Kidney capillary endothelial cell (primary cell): ENCODE measurements around the gene GPANK1.
A peak's percentile ranks its signal among the peaks of the same experiment; 100 is the strongest.

Source experiments
- DNase-seq: peaks from one replicate; pipeline ENCODE4 v3.0.0-alpha.2; 2018; ENCODE audit warnings: low spot score

Gene GPANK1

GRCh38 chr6:31691078-31691463 lies 26.3 kb upstream of the GPANK1 start:
- no peak for DNase-seq

DNA sequence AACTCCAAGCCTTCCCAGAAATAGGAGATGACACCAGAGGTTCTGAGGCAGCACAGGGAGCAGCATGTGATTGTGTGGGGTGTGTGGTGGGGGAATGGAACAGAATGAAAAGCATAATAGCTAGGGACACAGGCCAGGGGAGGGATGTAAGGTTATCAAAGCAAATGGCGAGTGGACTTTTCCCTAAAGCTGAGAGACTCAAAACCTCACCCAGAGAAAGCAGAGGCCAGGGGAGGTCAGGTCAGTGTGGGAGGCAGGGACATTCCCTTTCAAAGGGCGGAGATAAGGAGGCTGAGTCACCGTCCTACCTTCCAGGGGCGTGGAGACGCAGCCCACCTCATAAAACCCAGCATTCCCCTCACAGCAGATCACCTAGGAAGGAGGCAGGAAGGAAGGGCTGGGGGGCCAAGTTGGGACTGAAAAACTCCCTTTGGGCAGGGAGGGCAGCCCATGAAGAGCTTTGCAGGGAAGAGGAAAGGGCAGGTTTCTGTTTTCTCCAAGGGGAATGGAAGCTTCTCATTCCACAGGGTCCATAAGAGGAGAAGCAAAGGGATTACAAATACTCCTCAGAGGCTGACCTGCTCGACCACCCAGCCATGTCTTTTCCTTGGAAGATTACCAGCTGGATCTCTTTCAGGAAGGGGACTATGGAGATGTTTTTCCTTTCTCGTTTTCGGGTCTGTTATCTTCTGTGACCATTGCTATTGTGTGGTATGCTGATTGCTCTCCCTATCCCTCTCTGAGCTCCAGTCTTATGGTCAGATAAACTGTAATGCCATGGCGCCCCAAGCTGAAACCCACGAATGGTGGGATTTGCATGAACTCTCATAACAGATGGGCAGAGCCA lies 25.7 kb upstream of the GPANK1 start:
- no peak for DNase-seq

GRCh38 chr6:31689249-31690110 lies 24.7 kb upstream of the GPANK1 start:
- DNase-seq = no peak

DNA sequence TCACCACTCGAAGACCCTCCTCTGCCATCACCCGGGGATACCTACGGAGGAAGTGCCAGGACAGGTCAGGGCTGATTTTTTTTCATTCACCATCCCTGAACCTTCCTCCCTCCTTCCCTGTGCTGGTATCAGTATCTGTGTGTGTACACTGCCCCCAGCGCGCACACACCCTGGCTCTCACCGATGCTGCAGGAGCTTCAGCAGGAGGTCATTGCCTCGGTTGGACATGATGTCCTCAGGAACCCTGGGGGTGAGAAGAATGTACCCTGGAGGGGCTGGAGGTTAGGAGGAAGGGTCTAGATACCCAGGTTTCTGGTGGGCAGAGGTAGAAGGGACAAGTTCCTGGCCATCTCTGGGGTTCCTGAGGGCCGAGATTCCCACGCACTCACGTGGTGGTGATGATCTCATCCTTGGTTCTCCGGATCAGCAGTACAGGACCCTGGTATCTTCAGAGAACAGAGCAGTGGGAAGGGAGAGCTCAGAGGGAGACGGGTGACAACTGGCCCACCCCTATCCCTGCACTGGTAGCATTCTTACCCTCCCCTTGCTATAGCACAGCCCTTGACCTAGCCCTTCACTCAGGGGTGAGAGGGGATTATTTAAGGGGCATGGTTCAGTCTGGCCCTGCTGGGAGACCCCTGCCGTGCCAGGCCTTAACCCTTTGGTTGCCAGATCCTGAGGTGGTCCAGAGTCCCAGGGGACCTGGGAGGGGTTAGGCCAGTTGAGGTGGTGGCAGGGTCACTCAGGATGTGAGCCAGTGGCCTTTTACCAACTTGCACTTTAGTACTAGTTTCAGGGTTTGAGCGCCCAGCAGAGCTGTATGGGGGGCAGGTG lies 23.3 kb upstream of the GPANK1 start:
- no peak for DNase-seq

- no peak for DNase-seq
Measured at GRCh38 chr6:31687321-31687720, 22.5 kb upstream of the GPANK1 start.

DNA sequence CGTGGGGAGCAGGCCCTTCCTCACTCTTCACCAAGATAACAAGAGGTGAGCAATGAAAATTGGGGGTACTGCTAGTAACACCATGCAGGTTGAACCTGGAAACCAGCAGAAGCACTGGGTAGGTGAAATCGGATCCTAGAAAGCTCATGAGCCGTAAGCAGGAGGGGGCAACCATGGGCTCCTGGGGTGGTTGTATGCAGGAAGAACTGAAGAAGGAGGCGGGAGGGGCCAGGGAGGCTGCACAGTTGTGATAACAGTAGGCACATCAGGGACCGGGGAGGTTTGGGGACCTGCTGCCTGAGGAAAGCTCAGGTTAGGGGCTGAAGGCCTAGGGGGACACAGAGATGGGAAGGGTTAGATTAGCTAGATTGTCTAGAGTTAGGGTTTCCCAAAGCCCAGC lies 21.7 kb upstream of the GPANK1 start:
- DNase-seq = no peak

GRCh38 chr6:31683591-31683990 lies 18.8 kb upstream of the GPANK1 start:
- no peak for DNase-seq

DNA sequence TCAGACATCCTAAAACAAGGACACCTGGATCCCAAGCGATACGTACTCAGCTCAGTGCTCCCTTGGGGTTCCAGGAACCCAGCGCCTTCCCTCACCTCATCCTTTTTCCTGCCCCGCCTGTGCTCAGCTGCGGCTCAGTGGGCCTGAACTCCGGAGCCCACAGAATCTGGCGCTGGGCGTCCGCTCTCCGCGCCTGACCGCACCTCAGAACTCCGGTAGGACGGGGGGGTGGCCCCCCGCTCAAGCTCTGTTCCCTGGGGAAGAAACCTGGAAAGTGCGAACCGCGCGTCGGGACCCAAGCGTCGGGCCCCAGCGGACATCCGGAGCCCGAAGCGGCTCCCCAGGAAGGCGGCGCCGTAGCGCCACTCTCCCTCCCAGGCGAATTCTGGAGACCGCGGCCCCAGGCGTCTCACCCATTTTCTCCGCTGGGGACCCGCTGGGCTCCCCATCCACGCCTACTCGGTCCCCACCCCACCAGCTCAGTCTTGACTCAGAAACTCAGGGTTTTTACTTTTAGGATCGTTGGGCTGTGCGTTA lies 16.4 kb upstream of the GPANK1 start:
- DNase-seq = peak; percentile 39

- peak; percentile 63 for DNase-seq
Measured at GRCh38 chr6:31680226-31681134, 15.7 kb upstream of the GPANK1 start, which contains the start of gene LY6G5C. Gene LY6G5C, minus strand, starts transcription at chr6:31681067. Its CDS starts 694 bp downstream, at chr6:31680373.

DNA sequence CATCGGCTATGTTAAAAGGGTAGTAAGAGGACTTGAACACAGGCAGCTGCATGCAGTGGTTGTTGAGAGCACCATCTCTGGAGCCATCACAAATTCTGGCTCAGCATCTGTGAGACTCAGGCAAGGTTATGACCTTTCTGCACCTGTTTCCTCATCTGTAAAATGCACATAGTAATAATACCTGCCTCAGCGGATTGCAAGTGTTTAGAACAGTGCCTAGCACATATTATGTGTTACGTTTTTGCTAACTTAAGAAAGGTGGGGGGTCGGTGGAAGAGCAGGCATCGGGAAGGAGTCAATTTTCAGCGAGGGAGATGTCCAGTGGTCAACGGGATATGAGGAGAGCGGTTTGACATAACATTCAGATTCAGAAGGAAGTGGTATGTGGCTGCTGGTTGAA lies 13.2 kb upstream of the GPANK1 start:
- no peak for DNase-seq

DNA sequence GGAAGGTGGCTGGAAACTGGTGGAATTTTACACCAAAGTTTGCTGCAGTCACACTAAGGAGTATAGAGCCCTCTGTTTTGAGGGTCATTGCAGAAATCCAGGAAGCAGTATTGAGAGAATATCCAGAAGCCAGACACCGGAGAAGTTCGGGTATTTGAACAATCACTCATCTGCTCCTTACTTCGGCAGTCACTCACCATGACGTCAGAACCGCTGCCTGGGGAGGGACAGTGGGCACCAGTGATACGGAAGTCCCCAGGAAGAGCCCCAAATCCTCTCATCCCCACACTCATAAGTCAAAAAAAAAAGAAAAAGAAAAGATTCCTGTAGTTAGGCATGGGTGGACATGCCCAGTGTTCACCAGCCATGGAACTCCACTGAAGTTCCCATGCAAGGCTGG lies 12.1 kb upstream of the GPANK1 start:
- no peak for DNase-seq

GRCh38 chr6:31676322-31676903 lies 11.6 kb upstream of the GPANK1 start:
- no peak for DNase-seq

DNA sequence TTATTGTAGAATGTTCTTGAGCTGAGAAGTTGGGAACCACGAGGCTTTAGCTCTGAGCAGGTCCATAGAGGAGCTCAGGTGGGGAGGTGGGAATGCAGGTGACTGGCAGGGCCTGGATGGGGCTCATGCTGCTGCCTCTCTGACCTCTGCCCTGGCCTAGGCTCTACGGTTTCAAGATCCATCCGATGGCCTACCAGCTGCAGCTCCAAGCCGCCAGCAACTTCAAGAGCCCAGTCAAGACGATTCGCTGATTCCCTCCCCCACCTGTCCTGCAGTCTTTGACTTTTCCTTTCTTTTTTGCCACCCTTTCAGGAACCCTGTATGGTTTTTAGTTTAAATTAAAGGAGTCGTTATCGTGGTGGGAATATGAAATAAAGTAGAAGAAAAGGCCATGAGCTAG lies 4.9 kb upstream of the GPANK1 start, which contains the start of gene LY6G5B:
TSS of gene LY6G5B (plus strand) at position 301 of the 400 bp plus-strand sequence. CDS start 975 bp downstream, outside the sequence.
- DNase-seq = no peak

GRCh38 chr6:31666337-31666965 lies 1.7 kb upstream of the GPANK1 start:
- no peak for DNase-seq

DNA sequence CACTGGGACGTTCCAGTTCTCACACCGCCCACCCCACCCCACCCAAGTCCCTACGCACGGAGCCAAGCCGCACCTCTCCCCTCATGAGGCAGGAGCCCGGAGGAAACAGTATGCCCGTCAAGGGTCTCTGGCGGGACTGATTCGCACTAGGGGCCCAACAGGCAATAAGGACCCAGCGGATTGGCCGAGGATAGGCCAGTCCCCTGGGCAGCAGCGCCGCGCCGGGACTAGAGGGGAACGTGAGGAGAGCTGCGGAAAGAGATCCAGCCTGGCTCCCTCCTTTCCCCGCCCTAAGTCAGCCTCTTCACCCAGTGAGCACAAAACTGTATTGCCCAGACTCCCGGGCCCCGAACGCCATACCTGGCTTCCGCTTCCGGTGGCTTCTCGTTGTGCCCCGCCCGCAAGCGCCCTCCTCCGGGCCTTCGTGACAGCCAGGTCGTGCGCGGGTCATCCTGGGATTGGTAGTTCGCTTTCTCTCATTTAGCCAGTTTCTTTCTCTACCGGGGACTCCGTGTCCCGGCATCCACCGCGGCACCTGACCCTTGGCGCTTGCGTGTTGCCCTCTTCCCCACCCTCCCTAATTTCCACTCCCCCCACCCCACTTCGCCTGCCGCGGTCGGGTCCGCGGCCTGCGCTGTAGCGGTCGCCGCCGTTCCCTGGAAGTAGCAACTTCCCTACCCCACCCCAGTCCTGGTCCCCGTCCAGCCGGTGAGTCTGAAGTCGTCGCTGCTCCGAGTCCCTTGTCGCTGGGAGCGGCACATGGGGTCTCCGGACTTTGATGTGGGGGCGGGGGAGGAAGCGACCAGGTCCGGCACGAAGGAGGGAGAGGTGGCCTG lies 922 bp upstream of the GPANK1 start, which contains the start of gene CSNK2B:
TSS of gene CSNK2B (plus strand) at position 580 of the 836 bp plus-strand sequence. CDS start 752 bp downstream, outside the sequence.
- peak; percentile 95 for DNase-seq

DNA sequence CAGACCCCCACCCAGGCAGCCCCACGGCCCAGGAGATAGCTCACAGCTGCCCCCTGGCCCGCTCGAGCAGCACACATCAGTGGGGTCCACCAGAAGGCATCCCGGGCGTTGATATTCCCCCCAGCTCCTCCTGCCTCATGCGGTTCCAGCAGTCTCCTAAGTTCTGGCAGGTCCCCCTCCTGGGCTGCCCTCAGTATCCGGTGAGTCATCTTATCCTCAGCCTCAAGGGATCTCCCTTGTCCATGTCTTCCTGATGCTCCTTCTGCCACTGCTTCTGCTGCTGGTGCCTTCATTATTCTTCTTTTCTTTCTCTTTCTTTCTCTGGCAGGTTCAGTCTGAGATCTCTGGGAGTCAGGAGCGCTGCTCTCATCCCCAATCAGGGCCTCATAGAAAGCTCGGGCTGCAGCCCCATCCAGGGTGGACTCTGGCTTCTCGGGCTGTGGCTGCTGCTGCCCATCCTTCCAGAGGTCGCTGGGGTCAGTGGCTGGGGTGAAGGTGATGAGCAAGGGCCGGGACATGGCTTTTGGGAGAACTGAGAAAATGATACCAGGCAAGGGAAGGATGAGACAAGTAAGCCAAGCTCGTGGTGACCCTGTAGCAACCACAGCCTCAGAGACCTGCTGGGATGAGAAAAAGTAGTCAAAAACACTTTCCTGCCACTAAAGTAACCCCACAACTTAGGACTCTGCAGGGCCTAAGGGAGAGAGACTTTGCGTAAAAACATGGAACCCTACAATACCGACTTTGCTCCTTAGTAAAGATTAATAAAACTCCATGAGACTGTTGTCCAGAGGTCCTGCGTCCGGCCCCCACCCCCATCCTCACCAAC lies 622 bp downstream of the GPANK1 start:
- peak; percentile 76 for DNase-seq

DNA sequence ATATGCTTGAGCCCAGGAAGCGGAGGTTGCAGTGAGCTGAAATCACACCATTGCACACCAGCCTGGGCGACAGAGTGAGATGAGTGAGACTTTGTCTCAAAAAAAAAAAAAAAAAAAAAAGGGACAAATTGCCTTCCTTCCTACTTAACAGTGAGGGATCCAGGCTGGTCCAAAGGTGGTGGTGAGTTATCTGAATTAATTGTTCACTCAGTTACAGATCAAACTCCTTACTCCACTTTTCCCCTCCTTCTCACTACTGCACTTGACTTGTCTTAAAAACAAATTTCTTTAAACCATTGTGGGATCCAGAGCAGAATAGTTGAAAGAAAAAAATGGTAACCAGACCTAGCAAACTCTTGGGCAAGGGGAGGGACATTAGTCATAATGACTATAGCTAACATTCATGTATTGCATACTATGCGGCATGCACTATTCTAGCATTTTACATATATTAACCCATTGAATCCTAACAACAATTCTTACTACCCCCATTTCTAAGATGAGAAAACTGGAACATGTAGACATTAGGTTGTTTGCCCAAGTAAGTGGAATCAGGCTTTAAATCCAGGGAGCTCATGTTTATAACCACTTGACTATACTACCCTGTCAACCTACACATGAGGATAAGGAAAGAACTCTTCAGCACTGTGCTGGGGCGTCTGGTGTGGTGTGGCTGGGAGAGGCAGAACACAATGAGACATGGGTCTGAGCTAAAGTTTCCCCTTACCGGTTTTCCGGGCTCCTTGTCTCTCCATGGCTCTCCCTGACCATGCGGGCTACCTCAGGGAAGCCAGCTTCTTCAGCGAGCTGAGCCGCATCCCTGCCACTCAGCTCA lies 1.5 kb downstream of the GPANK1 start:
- no peak for DNase-seq
